GM19099 (cell line): ENCODE measurements around the gene FRMD4A.

Experiments used
- POLR2A ChIP-seq: IDR thresholded peaks from 3 replicates; pipeline ENCODE4 v1.6.1; 2011; ENCODE audit warnings: low read depth; ENCODE audit not compliant: insufficient read length; ENCODE audit errors: extremely low read depth

FRMD4A gene

DNA sequence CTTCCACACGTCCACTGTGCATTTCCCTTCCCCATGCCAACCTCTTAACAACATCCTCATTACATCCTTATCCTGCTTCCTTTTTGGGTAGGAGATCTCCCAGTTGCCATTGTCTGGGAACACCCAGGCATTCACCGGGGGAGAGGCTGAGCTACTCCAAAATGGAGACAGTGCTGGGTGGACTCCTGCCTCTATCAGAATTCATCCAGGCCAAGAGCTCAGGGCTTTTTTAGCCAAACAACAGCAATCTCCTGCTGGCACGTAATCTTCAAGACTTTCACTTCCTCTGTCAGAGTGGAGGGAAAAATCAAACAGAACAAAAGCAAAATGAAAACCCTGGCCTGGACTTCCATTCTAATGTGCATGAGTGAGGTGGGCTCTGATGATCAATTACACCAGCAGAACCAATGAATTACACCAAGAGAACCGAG lies 499.0 kb downstream of the FRMD4A start:
- no peak for TF ChIP-seq POLR2A

GRCh38 chr10:13830385-13830784 lies 500.3 kb downstream of the FRMD4A start:
- no peak for TF ChIP-seq POLR2A

GRCh38 chr10:13829790-13830189 lies 500.9 kb downstream of the FRMD4A start:
- no peak for TF ChIP-seq POLR2A

DNA sequence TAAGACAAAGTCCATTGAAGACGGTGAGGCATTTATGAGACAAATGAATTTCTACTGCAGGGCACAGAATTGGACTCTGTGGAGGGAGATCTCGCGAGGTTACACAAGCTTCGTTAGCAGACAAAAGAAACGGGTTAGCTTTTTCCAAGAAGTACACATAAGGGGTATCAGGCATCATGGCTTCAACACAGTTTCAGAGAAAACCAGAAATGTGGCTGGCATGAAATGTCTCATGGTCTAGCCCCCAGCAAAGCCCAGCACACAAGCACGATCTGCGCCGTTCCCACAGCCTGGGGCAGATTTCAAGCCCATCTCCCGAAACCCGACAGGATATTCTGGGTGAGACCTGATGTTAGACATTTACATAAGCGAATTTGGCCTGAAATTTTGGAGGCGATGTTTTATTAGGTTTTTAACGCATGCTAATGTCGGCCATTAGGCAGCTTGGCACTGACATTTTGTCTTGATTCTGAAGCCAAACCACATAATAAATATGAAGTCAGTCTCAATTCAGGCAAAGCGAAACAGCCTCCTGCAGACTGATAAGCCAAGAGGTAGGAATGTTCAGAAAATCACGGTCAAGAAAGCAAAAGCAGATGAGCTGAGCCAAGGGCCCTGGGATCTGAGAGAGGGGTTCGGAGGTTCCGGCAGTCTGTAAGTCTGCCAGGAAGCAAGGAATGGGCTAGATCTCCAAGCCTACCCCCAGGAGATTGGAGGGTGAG lies 503.5 kb downstream of the FRMD4A start:
- TF ChIP-seq POLR2A: no peak

- TF ChIP-seq POLR2A: no peak
Measured at GRCh38 chr10:13823709-13824405, 506.9 kb downstream of the FRMD4A start.

DNA sequence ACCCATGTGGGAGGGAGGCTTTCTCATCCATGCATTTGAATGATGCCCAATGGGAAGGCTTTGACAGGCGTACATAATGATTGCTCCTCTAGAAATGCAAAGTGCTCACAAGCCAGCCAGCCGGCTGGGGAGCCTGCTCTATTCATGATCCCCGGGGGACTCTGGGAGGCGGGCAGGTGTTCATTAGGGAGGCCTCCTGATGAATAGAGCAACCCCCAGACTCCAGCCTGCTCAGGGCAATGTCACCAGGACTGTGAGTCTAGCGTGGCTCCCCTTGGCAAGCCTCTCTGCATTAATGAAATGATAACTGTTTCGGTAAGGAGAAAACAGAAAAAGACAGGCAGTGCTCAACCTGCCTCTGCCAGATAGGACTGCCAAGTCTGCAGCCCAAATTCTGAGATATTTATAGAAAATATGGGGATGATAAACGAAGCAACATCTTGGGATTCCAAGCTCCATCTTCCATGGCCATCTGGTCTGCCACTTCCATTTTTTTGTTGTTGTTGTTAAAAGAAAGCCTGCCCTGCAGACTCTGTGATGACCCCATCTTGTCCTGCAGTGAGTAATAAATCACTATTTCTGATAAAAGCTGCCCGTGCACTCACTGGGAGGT lies 507.5 kb downstream of the FRMD4A start:
- no peak for TF ChIP-seq POLR2A

- TF ChIP-seq POLR2A: no peak
Measured at GRCh38 chr10:13822490-13822889, 508.2 kb downstream of the FRMD4A start.

GRCh38 chr10:13820964-13821337 lies 509.8 kb downstream of the FRMD4A start:
- no peak for TF ChIP-seq POLR2A

GRCh38 chr10:13820119-13820963 lies 510.4 kb downstream of the FRMD4A start:
- no peak for TF ChIP-seq POLR2A

DNA sequence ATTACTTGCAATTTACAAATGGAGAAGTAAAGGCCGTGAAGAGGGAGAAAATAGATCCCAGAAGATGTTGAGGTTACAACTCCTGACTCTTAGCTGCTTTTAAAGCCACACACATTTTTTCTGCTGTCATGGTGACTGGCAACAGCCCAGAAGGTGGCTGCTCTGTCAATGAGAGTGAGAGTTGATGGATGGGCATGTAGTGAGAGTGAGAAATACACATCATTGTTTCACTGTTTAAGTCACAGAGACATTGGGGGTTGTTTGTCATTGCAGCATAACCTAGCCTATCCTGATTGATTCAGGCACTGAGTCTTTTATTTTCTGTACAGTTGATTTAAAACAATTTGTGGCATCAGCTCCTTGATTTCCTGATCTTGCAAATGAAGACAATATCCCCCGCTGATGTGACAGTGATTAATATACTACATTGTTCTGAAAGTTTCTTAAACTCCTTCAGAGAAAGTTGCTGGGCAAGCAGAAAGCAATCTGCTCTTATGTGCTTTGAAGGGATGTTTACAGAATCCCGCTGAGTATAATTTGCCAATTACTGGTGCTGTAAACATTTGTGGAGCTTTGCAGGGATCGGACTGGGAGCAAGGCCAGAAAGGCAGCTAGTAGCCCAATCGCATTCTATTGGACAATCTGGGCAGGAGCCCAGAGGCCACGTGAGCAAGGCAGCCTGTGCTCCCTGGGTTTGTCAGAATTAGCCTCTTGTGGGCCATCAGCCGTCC lies 514.4 kb downstream of the FRMD4A start:
- TF ChIP-seq POLR2A: no peak

- TF ChIP-seq POLR2A: no peak
Measured at GRCh38 chr10:13815756-13816155, 515.0 kb downstream of the FRMD4A start.

GRCh38 chr10:13813550-13813949 lies 517.2 kb downstream of the FRMD4A start:
- no peak for TF ChIP-seq POLR2A

DNA sequence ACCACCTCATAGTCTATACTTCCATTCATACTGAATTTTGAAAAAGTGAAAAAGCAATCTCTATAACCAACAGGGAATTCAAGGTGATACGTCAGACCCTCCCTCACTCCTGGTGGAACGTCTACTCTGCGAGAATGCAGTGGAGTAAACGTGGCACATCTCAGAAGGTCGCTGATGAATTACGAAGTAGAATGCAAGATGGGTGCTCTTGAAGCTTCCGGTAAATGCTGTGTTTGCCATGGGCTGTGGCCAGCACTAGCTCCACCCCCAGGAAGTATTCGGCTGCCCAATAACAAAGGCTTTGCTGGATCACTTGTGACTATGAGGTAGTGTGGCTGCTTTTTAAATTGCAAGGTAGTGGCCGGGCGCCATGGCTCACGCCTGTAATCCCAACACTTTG lies 517.9 kb downstream of the FRMD4A start:
- no peak for TF ChIP-seq POLR2A

DNA sequence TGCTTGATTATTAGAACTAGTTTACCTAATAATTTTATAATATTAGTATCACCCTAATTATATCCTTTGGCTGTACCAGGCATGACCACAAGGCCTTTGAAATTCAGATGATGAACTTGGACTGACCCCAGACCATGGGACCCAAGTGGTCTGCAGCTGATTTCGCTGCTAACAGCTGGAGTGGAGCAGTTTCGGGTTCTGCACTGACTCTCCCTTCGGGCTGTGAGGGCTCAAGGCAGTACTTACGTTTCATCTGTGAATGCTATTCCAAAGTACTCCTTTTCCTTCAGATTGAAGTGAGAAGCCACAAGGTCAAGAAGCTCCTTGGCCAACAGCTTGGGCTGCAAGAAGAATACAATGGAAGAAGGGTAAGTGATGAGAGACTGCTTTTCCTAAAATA lies 520.2 kb downstream of the FRMD4A start:
- no peak for TF ChIP-seq POLR2A
